PC-9 (cell line): ENCODE data around the gene GPAM. TPM values are rescaled to one million over a fixed set of nuclear protein-coding genes. Genes with fewer than 3 reads are reported as not detected.
"Not testable (repeated sequence)": the region's sequence is repeated elsewhere in the genome, so short reads cannot be mapped to it uniquely, and the experiment has no call there.

Source experiments
- BruUV-seq: library from RNA; stranded (reverse); fragments of 400-500 nt; replicated peaks from 2 replicates; lab custom pipeline; 2021; lab: Mats Ljungman, UMichigan
- CTCF ChIA-PET: fragments of 300-600 bp; sonication (Branson Sonifier 250); formaldehyde crosslinking; loops from one replicate; lab custom pipeline; 2022; ENCODE audit warnings: antibody characterized with exemption; lab: Charles Lee
- POLR2A ChIA-PET: fragments of 300-600 bp; sonication (Branson Sonifier 250); formaldehyde crosslinking; loops from one replicate; lab custom pipeline; 2022; ENCODE audit warnings: antibody characterized with exemption; ENCODE audit not compliant: unreplicated experiment; lab: Charles Lee
- DNase-seq, 2 experiments: peaks; one replicate each; pipeline versions ENCODE4 v3.0.0 to v3.0.0-alpha.2; 2015 to 2022; ENCODE audit warnings: mixed read lengths in 1 of 2
- H2AFZ ChIP-seq: fragments of 200-600 bp; sonication (generic); 2 replicates; pipeline ENCODE4 v1.8.1; 2017; ENCODE audit warnings: antibody characterized with exemption
- H3F3A ChIP-seq: fragments of 200-600 bp; sonication (generic); 2 replicates; pipeline ENCODE4 v1.8.1; 2017; ENCODE audit warnings: antibody characterized with exemption, mild to moderate bottlenecking, low read depth; ENCODE audit not compliant: insufficient read depth
- H3K27ac ChIP-seq: fragments of 200-600 bp; sonication (generic); 2 replicates; pipeline ENCODE4 v1.6.1; 2016; ENCODE audit warnings: mixed run types
- H3K27me3 ChIP-seq: fragments of 200-600 bp; sonication (generic); 2 replicates; pipeline ENCODE4 v1.6.1; 2016; ENCODE audit warnings: low read depth, mixed run types; ENCODE audit not compliant: insufficient read depth
- H3K36me3 ChIP-seq: fragments of 200-600 bp; sonication (generic); 2 replicates; pipeline ENCODE4 v1.6.1; 2016; ENCODE audit warnings: low read depth, mixed run types
- H3K4me1 ChIP-seq: fragments of 200-600 bp; sonication (generic); replicated peaks from 2 replicates; pipeline ENCODE4 v1.6.1; 2016; ENCODE audit warnings: mixed run types; ENCODE audit not compliant: insufficient read depth
- H3K4me2 ChIP-seq: fragments of 200-600 bp; sonication (generic); 2 replicates; pipeline ENCODE4 v1.6.1; 2017; ENCODE audit warnings: mixed run types
- H3K4me3 ChIP-seq: fragments of 200-600 bp; sonication (generic); 2 replicates; pipeline ENCODE4 v1.6.1; 2016; ENCODE audit warnings: mixed run types
- H3K79me2 ChIP-seq: fragments of 200-600 bp; sonication (generic); 2 replicates; pipeline ENCODE4 v1.6.1; 2017; ENCODE audit warnings: low read depth, mixed run types
- H3K9me2 ChIP-seq: fragments of 200-600 bp; sonication (generic); 2 replicates; pipeline ENCODE4 v1.8.1; 2017; ENCODE audit warnings: mild to moderate bottlenecking; ENCODE audit not compliant: insufficient read depth
- H3K9me3 ChIP-seq: fragments of 200-600 bp; sonication (generic); 2 replicates; pipeline ENCODE4 v1.8.1; 2016; ENCODE audit warnings: low read depth; ENCODE audit not compliant: insufficient read depth
- H4K20me1 ChIP-seq: fragments of 200-600 bp; sonication (generic); 2 replicates; pipeline ENCODE4 v1.8.1; 2017; ENCODE audit not compliant: insufficient read depth
- EZH2 ChIP-seq: fragments of 200-600 bp; sonication (generic); IDR thresholded peaks from 2 replicates; pipeline ENCODE4 v1.8.0; 2017; ENCODE audit warnings: antibody characterized with exemption, low read depth
- intact Hi-C: fragments of 100-400 bp; cut with micrococcal nuclease; formaldehyde crosslinking; loops from one replicate; pipeline ENCODE4 v1.10.0; 2022; ENCODE audit not compliant: unreplicated experiment
- total RNA-seq: library from RNA; stranded (reverse); gene quantifications from 2 replicates; pipeline ENCODE4 v1.2.3, GENCODE V29; 2021
- TF ChIP-seq, protein P1 (sequence below): fragments of 200-600 bp; sonication (generic); conservative IDR thresholded peaks from 2 replicates; pipeline ENCODE4 v1.6.1; 2017; ENCODE audit warnings: mixed run types, antibody characterized with exemption, mild to moderate bottlenecking, moderate library complexity

Gene GPAM
- total RNA-seq, 1 experiment from 2014 or later: 4.2 TPM

DNA sequence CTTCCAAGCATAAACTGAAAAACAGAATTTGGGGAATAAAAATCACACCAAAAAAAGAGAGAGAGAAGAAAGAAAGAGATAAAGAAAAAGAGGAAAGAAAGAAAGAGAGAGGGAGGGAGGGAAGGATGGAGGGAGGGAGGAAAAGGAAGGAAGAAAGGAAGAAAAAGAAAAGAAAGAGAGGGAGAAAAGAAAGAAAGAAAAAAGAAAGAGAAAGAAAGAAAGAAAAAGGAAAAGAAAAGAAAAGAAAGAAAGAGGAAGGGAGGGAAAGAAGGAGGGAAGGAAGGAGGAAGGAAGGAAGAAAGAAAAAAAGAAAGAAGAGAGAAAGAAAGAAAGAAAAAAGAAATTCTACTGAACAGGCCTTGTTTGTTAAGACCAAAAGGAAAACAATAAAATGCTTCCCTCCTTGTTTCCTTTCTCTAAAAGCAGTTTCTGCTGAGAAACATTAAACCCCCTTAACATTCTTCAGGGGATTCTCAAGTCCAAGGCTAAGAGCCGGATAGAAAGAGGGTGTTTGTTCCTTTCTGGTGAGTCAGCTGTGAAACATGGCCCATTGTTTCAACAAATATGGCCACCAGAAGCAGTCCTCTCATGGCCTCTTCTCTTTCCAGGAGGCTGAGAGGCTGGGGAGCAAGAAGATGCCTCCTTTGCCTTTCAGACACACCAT lies 46.9 kb upstream of the GPAM start:
- H3K9me2 ChIP-seq: no peaks in the 10 kb centered on the region
- H3K79me2 ChIP-seq: no peaks in the 10 kb centered on the region
- BruUV-seq: no TSS peak
- no peaks in the 10 kb centered on the region for H3K36me3 ChIP-seq
- H3K9me3 ChIP-seq: no peaks in the 10 kb centered on the region
- H3K4me2 ChIP-seq: no peak overlapping the region
- H4K20me1 ChIP-seq: no peaks in the 10 kb centered on the region
- no peak overlapping the region for H2AFZ ChIP-seq
- no peak overlapping the region for H3K4me3 ChIP-seq
- H3K27me3 ChIP-seq: no peaks in the 10 kb centered on the region
- H3F3A ChIP-seq: no peaks in the 10 kb centered on the region
- intact Hi-C loops: no loop called here
- H3K4me1 ChIP-seq: no peaks in the 10 kb centered on the region
- H3K27ac ChIP-seq: no peak overlapping the region
- no peak for DNase-seq
- TF ChIP-seq EZH2: no peak
- ChIA-PET POLR2A (no interaction called here), CTCF (no interaction called here)

DNA sequence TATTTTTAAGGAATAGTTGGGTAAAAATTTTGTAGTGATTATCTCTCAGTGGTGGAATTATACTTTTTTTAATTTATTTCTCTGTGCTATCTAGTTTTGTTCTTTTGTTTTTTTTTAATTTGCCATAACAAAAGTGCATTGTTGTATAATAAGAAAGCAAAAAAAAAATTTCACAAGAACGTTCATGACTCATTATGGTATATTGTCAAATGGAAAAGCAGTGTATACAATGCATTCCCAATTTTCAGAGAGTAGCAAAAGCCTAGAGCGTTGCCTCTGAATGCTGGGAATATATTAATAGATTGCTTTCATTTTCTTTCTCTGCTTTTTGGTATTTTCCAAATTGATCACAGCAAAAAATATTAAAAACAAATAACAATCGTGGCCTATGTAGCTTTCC lies 46.3 kb upstream of the GPAM start:
- Histone ChIP-seq H3K27me3 (no peaks in the 10 kb centered on the region), H3K79me2 (no peaks in the 10 kb centered on the region), H3F3A (no peaks in the 10 kb centered on the region), H3K4me1 (no peaks in the 10 kb centered on the region), H4K20me1 (no peaks in the 10 kb centered on the region), H3K9me2 (no peaks in the 10 kb centered on the region), H3K9me3 (no peaks in the 10 kb centered on the region), H2AFZ (no peak overlapping the region), H3K4me2 (no peak overlapping the region), H3K36me3 (no peaks in the 10 kb centered on the region), H3K4me3 (no peak overlapping the region), H3K27ac (no peak overlapping the region)
- no peak for DNase-seq
- TF ChIP-seq, protein P1, sequence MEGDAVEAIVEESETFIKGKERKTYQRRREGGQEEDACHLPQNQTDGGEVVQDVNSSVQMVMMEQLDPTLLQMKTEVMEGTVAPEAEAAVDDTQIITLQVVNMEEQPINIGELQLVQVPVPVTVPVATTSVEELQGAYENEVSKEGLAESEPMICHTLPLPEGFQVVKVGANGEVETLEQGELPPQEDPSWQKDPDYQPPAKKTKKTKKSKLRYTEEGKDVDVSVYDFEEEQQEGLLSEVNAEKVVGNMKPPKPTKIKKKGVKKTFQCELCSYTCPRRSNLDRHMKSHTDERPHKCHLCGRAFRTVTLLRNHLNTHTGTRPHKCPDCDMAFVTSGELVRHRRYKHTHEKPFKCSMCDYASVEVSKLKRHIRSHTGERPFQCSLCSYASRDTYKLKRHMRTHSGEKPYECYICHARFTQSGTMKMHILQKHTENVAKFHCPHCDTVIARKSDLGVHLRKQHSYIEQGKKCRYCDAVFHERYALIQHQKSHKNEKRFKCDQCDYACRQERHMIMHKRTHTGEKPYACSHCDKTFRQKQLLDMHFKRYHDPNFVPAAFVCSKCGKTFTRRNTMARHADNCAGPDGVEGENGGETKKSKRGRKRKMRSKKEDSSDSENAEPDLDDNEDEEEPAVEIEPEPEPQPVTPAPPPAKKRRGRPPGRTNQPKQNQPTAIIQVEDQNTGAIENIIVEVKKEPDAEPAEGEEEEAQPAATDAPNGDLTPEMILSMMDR: no peak
- no peak for TF ChIP-seq EZH2
- no TSS peak for BruUV-seq
- ChIA-PET POLR2A (no interaction called here), CTCF (no interaction called here)
- intact Hi-C loops: no loop called here

DNA sequence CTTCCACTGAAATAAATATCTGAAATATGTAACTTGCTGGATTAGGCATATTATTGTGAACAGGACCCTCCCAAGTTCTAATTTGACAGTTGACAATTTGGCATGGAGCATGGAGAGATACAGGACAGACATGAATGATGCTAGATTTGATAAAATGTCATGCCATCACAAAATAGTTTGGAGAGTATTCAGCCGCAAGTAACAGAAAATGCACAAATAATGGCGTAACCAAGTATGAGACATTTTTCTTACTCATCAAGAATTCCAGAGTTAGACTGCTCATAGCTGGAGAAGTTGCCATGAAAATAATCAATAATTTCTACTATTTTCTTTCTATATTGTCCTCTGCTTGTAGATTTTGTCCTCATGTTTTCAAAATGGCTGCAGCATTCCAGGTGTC lies 45.5 kb upstream of the GPAM start:
- Histone ChIP-seq H3F3A (no peaks in the 10 kb centered on the region), H3K4me2 (no peak overlapping the region), H4K20me1 (no peaks in the 10 kb centered on the region), H3K9me2 (no peaks in the 10 kb centered on the region), H3K9me3 (no peaks in the 10 kb centered on the region), H3K4me3 (no peak overlapping the region), H3K27ac (no peak overlapping the region), H2AFZ (no peak overlapping the region), H3K79me2 (no peaks in the 10 kb centered on the region), H3K27me3 (no peaks in the 10 kb centered on the region), H3K4me1 (no peaks in the 10 kb centered on the region), H3K36me3 (no peaks in the 10 kb centered on the region)
- BruUV-seq: no TSS peak
- TF ChIP-seq EZH2: no peak
- TF ChIP-seq, protein P1: no peak
- ChIA-PET CTCF (no interaction called here), POLR2A (no interaction called here)
- intact Hi-C loops: no loop called here
- no peak for DNase-seq

DNA sequence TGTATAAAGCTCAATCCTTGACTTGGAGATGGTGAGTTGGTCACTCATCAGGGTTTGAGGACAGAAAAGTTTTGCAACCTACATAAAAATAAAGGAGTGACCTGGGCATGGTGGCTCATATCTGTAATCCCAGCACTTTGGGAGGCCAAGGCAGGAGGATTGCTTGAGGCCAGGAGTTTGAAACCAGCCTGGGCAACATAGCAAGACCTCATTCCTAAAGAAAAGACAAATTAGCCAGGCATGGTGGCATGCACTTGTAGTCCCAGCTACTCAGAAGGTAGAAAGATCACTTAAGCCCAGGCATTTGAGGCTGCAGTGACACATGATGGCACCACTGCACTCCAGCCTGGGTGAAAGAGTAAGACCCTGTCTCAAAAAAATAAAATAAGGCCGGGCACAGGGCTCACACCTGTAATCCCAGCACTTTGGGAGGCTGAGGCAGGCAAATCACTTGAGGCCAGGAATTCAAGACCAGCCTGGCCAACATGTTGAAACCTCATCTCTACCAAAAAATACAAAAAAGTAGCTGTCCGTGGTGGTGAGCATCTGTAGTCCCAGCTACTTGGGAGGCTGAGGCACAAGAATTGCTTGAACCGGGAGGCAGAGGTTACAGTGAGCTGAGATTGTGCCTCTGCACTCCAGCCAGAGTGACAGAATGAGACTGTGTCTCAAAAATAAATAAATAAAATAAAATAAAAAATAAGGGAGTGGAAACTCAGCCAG lies 45.0 kb upstream of the GPAM start:
- POLR2A ChIA-PET: not testable (repeated sequence)

More for the DNA sequence above, 45.0 kb upstream of the GPAM start:
- intact Hi-C loops, H3K27me3 ChIP-seq, H4K20me1 ChIP-seq, H3K4me1 ChIP-seq, BruUV-seq, H3K79me2 ChIP-seq, H3K4me2 ChIP-seq, H3F3A ChIP-seq, H3K36me3 ChIP-seq, DNase-seq, CTCF ChIA-PET, H2AFZ ChIP-seq, H3K27ac ChIP-seq, H3K9me3 ChIP-seq, H3K4me3 ChIP-seq, H3K9me2 ChIP-seq: not testable (repeated sequence)
